GM21447 (cell line): ENCODE measurements around the gene HAPLN3.

Experiments used
- ATAC-seq: cut with Tn5 transposase; IDR thresholded peaks from one replicate; pipeline ENCODE4 v1.9.1; 2021; ENCODE audit not compliant: unreplicated experiment

The HAPLN3 gene

GRCh38 chr15:88897142-88897455 is 1.8 kb upstream of the HAPLN3 start:
- ATAC-seq, result no peak

- no peak for ATAC-seq
Observed at GRCh38 chr15:88896333-88897033, 1.1 kb upstream of the HAPLN3 start.

GRCh38 chr15:88894348-88894818 is 961 bp downstream of the HAPLN3 start:
- ATAC-seq, result peak; percentile 63

GRCh38 chr15:88891540-88892254 is 3.6 kb downstream of the HAPLN3 start:
- no peak for ATAC-seq

GRCh38 chr15:88890495-88890894 is 4.8 kb downstream of the HAPLN3 start:
- ATAC-seq, result no peak

GRCh38 chr15:88888719-88889118 is 6.6 kb downstream of the HAPLN3 start:
- no peak for ATAC-seq

- no peak for ATAC-seq
Observed at GRCh38 chr15:88887068-88887580, 8.2 kb downstream of the HAPLN3 start.

- no peak for ATAC-seq
Observed at GRCh38 chr15:88882785-88883184, 12.6 kb downstream of the HAPLN3 start.

GRCh38 chr15:88881775-88882174 is 13.6 kb downstream of the HAPLN3 start:
- no peak for ATAC-seq

- ATAC-seq, result no peak
Observed at GRCh38 chr15:88880944-88881740, 14.2 kb downstream of the HAPLN3 start.

GRCh38 chr15:88878720-88879184 is 16.6 kb downstream of the HAPLN3 start:
- no peak for ATAC-seq

GRCh38 chr15:88877906-88878305 is 17.4 kb downstream of the HAPLN3 start:
- ATAC-seq, result no peak

GRCh38 chr15:88877415-88877814 is 17.9 kb downstream of the HAPLN3 start:
- ATAC-seq, result no peak

- ATAC-seq, result no peak
Observed at GRCh38 chr15:88876573-88876972, 18.8 kb downstream of the HAPLN3 start.

GRCh38 chr15:88874684-88875083 is 20.7 kb downstream of the HAPLN3 start:
- no peak for ATAC-seq

- ATAC-seq, result no peak
Observed at GRCh38 chr15:88874275-88874674, 21.1 kb downstream of the HAPLN3 start.

GRCh38 chr15:88873786-88874185 is 21.6 kb downstream of the HAPLN3 start:
- ATAC-seq, result no peak

GRCh38 chr15:88872706-88873105 is 22.6 kb downstream of the HAPLN3 start:
- ATAC-seq, result no peak

- ATAC-seq, result no peak
Observed at GRCh38 chr15:88872106-88872505, 23.2 kb downstream of the HAPLN3 start.

- no peak for ATAC-seq
Observed at GRCh38 chr15:88871313-88871712, 24.0 kb downstream of the HAPLN3 start.

- ATAC-seq, result no peak
Observed at GRCh38 chr15:88866295-88866881, 29.0 kb downstream of the HAPLN3 start.
